ENCODE measurements around the gene FEV. TPM values are rescaled to one million over a fixed set of nuclear protein-coding genes. Genes with fewer than 3 reads are reported as not detected.

Gene FEV
- total RNA-seq, 1 donor from 2014 or later: not detected

Other genes with a start within 250 kb of the FEV start
- gene CYP27A1, start 203.0 kb downstream of the FEV start, total RNA-seq: 4.9 TPM
- not detected for gene PRKAG3, start 153.4 kb downstream of the FEV start, total RNA-seq
- not detected for gene WNT6, start 125.4 kb downstream of the FEV start, total RNA-seq
- gene WNT10A, start 104.3 kb downstream of the FEV start, total RNA-seq: 3.4 TPM
- gene CDK5R2, start 25.5 kb downstream of the FEV start, total RNA-seq: not detected
- not detected for gene CRYBA2, start 8.2 kb upstream of the FEV start, total RNA-seq
- gene CFAP65, start 56.3 kb upstream of the FEV start, total RNA-seq: not detected
- gene IHH, start 75.7 kb upstream of the FEV start, total RNA-seq: 0.08 TPM
- gene NHEJ1, start 175.6 kb upstream of the FEV start, total RNA-seq: 8.9 TPM
- 0.64 TPM for gene SLC23A3, start 184.8 kb upstream of the FEV start, total RNA-seq
- gene CNPPD1, start 191.7 kb upstream of the FEV start, total RNA-seq: 49.3 TPM
- gene RETREG2, start 193.1 kb upstream of the FEV start, total RNA-seq: 41.6 TPM
- gene ZFAND2B, start 221.6 kb upstream of the FEV start, total RNA-seq: 41.1 TPM
- gene ABCB6, start 233.8 kb upstream of the FEV start, total RNA-seq: 22.6 TPM
- 29.9 TPM for gene ATG9A, start 244.5 kb upstream of the FEV start, total RNA-seq
- 18.2 TPM for gene ANKZF1, start 244.6 kb upstream of the FEV start, total RNA-seq

Measured in esophagus mucosa (tissue), 1 donor.